ENCODE measurements around the gene TMEM151A.
A peak's percentile ranks its signal among the peaks of the same experiment; 100 is the strongest.

Gene TMEM151A

DNA sequence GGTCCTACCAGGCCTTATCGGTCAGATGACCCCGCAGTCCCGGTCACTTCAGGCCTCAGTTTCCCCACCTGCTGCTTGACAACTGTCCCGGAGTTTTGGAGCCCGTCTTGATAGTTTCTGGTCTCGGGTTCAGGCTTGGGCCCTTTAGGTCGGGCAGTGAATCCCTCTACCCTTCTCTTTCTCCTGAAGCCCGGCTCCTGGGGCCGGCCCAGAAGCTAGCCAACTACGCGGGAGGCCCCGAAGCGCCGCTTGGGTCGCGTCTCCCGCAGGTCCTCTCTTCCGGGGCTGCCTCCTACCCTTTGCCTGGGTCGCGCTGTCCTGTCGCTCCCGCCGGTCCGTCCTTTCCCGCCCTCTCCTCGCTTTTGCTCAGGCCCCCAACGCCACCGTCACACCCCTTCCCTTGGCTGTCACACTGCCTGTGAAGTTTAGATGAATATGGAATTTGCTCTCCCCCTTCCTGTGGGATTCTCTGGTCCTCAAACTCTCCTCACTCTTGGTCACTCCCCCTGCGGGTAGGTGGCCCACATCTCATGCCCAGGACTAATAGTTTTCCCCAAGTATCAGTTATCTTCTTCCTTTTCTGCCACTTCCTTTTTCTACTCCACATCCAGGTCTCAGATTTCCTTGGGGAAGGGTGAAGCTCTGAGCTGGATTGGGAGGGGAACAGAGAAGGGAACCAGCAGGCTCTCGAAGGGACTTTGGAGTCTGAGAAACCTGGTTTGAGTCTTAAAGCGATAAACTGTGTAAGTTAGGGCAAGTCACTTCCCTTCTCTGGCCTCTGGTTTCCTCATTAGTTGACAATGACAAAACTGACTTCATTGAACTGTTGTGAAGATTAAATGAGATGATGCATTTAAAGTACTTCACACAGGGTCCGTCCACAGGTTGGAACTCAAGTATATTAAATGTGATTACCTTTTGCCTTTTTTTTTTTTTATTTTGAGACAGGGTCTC, 22.5 kb upstream of the TMEM151A start:
- peaks cover 10% of the 10 kb centered on the region for H3K79me2 ChIP-seq (ENCODE audit: control insufficient read depth, insufficient read depth, low read length, poor library complexity)
- no peaks in the 10 kb centered on the region for H3K4me1 ChIP-seq (ENCODE audit: control insufficient read depth in 1 of 2, insufficient read depth in 2 of 2, low read length in 2 of 2)
- H3K23ac ChIP-seq (ENCODE audit: low read length) = no peak overlapping the region
- H3K9me3 ChIP-seq (ENCODE audit: insufficient read depth, low read depth, low read length) = no peaks in the 10 kb centered on the region
- peak in 1 of 2 donors; percentile 62 for DNase-seq
- no peaks in the 10 kb centered on the region for H3K27me3 ChIP-seq (ENCODE audit: insufficient read depth, low read length)
- no peak overlapping the region for H2BK12ac ChIP-seq (ENCODE audit: low read length)
- peak overlapping the region; percentile 86 for H3K9ac ChIP-seq (ENCODE audit: low read length)
- H2BK120ac ChIP-seq (ENCODE audit: insufficient read depth, low read length, poor library complexity) = peak overlapping the region; percentile 78
- H3K79me1 ChIP-seq (ENCODE audit: low read length) = peaks cover 15% of the 10 kb centered on the region
- peak overlapping the region; percentile 94 for H3K4me3 ChIP-seq (ENCODE audit: low read depth, low read length)
- peak overlapping the region; percentile 76 for H3K4me2 ChIP-seq (ENCODE audit: low read length)
- H4K12ac ChIP-seq (ENCODE audit: low read depth, low read length) = peak overlapping the region; percentile 76
- H3K18ac ChIP-seq (ENCODE audit: low read length) = peak overlapping the region; percentile 22
- peak overlapping the region; percentile 92 for H3K27ac ChIP-seq (ENCODE audit: low read depth, low read length)
- peak overlapping the region; percentile 66 for H3K14ac ChIP-seq (ENCODE audit: low read length)
- peak overlapping the region; percentile 57 for H2AFZ ChIP-seq (ENCODE audit: insufficient read depth, low read length, poor library complexity)
- peak overlapping the region; percentile 55 for H2BK5ac ChIP-seq (ENCODE audit: low read depth, low read length, poor library complexity)
- peak overlapping the region; percentile 40 for H2AK5ac ChIP-seq (ENCODE audit: low read length)
- peak overlapping the region; percentile 81 for H3K4ac ChIP-seq (ENCODE audit: low read depth, low read length)
- no CpG with 5 or more reads among the region's 32 CpGs for WGBS (ENCODE audit: extremely low coverage, insufficient coverage, insufficient read length)
- H4K8ac ChIP-seq (ENCODE audit: low read depth, low read length) = peak overlapping the region; percentile 88
- peaks cover 55 to 58% of the 10 kb centered on the region in 2 experiments for H3K36me3 ChIP-seq (ENCODE audit: control insufficient read depth in 1 of 2, insufficient read depth in 2 of 2, low read length in 2 of 2)
- peak overlapping the region; percentile 96 for H4K91ac ChIP-seq (ENCODE audit: low read depth, low read length)

DNA sequence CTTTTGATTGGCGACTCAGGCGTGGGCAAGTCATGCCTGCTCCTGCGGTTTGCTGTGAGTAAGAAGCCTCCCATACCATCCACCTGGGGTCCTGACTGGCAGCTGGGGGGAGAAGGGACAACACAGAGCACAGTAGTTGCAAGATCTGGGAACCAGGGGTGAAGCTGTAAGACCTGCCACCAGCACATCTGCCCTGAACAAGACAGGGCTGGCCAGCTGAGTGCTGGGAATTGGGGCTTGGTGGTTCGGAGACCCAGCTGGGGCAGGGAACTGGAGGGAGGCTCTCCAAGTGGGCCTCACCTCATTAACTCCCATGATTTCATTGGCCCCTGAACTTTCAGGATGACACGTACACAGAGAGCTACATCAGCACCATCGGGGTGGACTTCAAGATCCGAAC, 19.9 kb upstream of the TMEM151A start:
- peaks cover 10% of the 10 kb centered on the region for H3K79me2 ChIP-seq (ENCODE audit: control insufficient read depth, insufficient read depth, low read length, poor library complexity)
- H3K14ac ChIP-seq (ENCODE audit: low read length) = no peak overlapping the region
- no peak overlapping the region for H3K23ac ChIP-seq (ENCODE audit: low read length)
- H3K27me3 ChIP-seq (ENCODE audit: insufficient read depth, low read length) = no peaks in the 10 kb centered on the region
- H3K9me3 ChIP-seq (ENCODE audit: insufficient read depth, low read depth, low read length) = no peaks in the 10 kb centered on the region
- no peak overlapping the region for H4K8ac ChIP-seq (ENCODE audit: low read depth, low read length)
- H4K12ac ChIP-seq (ENCODE audit: low read depth, low read length) = no peak overlapping the region
- H3K79me1 ChIP-seq (ENCODE audit: low read length) = peaks cover 15% of the 10 kb centered on the region
- H3K4me2 ChIP-seq (ENCODE audit: low read length) = no peak overlapping the region
- no peak overlapping the region for H3K27ac ChIP-seq (ENCODE audit: low read depth, low read length)
- no peak overlapping the region for H3K4ac ChIP-seq (ENCODE audit: low read depth, low read length)
- no CpG with 5 or more reads among the region's 7 CpGs for WGBS (ENCODE audit: extremely low coverage, insufficient coverage, insufficient read length)
- H2BK5ac ChIP-seq (ENCODE audit: low read depth, low read length, poor library complexity) = no peak overlapping the region
- H2BK12ac ChIP-seq (ENCODE audit: low read length) = no peak overlapping the region
- DNase-seq = no peak
- no peak overlapping the region for H3K18ac ChIP-seq (ENCODE audit: low read length)
- no peak overlapping the region for H2BK120ac ChIP-seq (ENCODE audit: insufficient read depth, low read length, poor library complexity)
- H3K36me3 ChIP-seq (ENCODE audit: control insufficient read depth in 1 of 2, insufficient read depth in 2 of 2, low read length in 2 of 2) = peaks cover 50 to 55% of the 10 kb centered on the region in 2 experiments
- H2AK5ac ChIP-seq (ENCODE audit: low read length) = no peak overlapping the region
- no peak overlapping the region for H3K9ac ChIP-seq (ENCODE audit: low read length)
- H3K4me3 ChIP-seq (ENCODE audit: low read depth, low read length) = no peak overlapping the region
- H2AFZ ChIP-seq (ENCODE audit: insufficient read depth, low read length, poor library complexity) = no peak overlapping the region
- no peaks in the 10 kb centered on the region for H3K4me1 ChIP-seq (ENCODE audit: control insufficient read depth in 1 of 2, insufficient read depth in 2 of 2, low read length in 2 of 2)
- H4K91ac ChIP-seq (ENCODE audit: low read depth, low read length) = no peak overlapping the region

DNA sequence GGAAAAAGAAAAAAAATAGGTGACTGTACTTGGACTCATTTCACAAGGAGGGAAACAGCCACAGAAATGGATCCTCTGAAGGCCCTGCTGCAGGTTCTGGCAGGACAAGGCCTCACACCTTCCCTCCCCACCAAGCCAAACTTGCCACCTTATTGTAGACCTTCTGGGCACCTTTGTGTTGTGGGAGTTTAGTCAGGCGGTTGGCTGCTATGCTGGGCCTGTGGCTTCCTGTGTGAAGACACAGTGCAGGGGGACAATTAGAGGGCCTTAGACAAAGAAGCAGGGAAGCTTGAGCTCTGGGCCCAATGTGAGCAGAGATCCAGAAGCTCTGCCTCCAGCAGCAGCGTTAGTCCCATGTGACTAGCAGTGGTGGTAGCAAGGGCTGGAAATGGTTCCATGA, 19.1 kb upstream of the TMEM151A start:
- peaks cover 10% of the 10 kb centered on the region for H3K79me2 ChIP-seq (ENCODE audit: control insufficient read depth, insufficient read depth, low read length, poor library complexity)
- no peaks in the 10 kb centered on the region for H3K9me3 ChIP-seq (ENCODE audit: insufficient read depth, low read depth, low read length)
- no peak overlapping the region for H4K8ac ChIP-seq (ENCODE audit: low read depth, low read length)
- H3K4me3 ChIP-seq (ENCODE audit: low read depth, low read length) = no peak overlapping the region
- H3K23ac ChIP-seq (ENCODE audit: low read length) = no peak overlapping the region
- no peak for DNase-seq
- no peak overlapping the region for H2AK5ac ChIP-seq (ENCODE audit: low read length)
- H3K14ac ChIP-seq (ENCODE audit: low read length) = no peak overlapping the region
- H2AFZ ChIP-seq (ENCODE audit: insufficient read depth, low read length, poor library complexity) = no peak overlapping the region
- no peak overlapping the region for H2BK5ac ChIP-seq (ENCODE audit: low read depth, low read length, poor library complexity)
- no peak overlapping the region for H4K12ac ChIP-seq (ENCODE audit: low read depth, low read length)
- no peak overlapping the region for H3K9ac ChIP-seq (ENCODE audit: low read length)
- WGBS (ENCODE audit: extremely low coverage, insufficient coverage, insufficient read length) = no CpG with 5 or more reads among the region's 2 CpGs
- no peak overlapping the region for H3K4ac ChIP-seq (ENCODE audit: low read depth, low read length)
- H2BK12ac ChIP-seq (ENCODE audit: low read length) = no peak overlapping the region
- H3K27me3 ChIP-seq (ENCODE audit: insufficient read depth, low read length) = no peaks in the 10 kb centered on the region
- no peak overlapping the region for H2BK120ac ChIP-seq (ENCODE audit: insufficient read depth, low read length, poor library complexity)
- H3K4me1 ChIP-seq (ENCODE audit: control insufficient read depth in 1 of 2, insufficient read depth in 2 of 2, low read length in 2 of 2) = peaks cover under 1 to 3% of the 10 kb centered on the region in 2 experiments
- peaks cover 12% of the 10 kb centered on the region for H3K79me1 ChIP-seq (ENCODE audit: low read length)
- H3K27ac ChIP-seq (ENCODE audit: low read depth, low read length) = no peak overlapping the region
- H3K18ac ChIP-seq (ENCODE audit: low read length) = no peak overlapping the region
- H3K36me3 ChIP-seq (ENCODE audit: control insufficient read depth in 1 of 2, insufficient read depth in 2 of 2, low read length in 2 of 2) = peaks cover 50 to 56% of the 10 kb centered on the region in 2 experiments
- H3K4me2 ChIP-seq (ENCODE audit: low read length) = no peak overlapping the region
- H4K91ac ChIP-seq (ENCODE audit: low read depth, low read length) = no peak overlapping the region

DNA sequence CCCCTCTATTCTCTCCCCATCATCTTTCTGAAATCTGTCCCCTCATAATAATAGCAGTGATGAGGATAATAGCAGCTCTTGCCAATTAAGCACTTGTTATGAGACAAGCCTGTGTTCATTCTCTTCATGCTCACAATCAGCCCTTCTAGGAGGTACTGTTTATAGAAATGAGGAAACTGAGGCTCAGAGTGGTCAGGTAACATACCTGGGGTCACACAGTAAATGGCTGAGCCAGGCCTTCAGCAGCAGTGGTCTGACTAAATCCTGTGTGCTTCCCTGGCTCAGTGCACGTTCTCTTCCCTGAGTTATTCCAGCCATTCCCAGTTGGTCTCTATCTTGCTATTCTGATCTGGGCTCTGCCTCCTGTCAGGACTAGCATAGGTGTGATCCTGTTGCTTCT, 17.5 kb upstream of the TMEM151A start:
- no peak overlapping the region for H3K4me2 ChIP-seq (ENCODE audit: low read length)
- H3K36me3 ChIP-seq (ENCODE audit: control insufficient read depth in 1 of 2, insufficient read depth in 2 of 2, low read length in 2 of 2) = peaks cover 50 to 56% of the 10 kb centered on the region in 2 experiments
- DNase-seq = no peak
- no peaks in the 10 kb centered on the region for H3K79me1 ChIP-seq (ENCODE audit: low read length)
- no peaks in the 10 kb centered on the region for H3K9me3 ChIP-seq (ENCODE audit: insufficient read depth, low read depth, low read length)
- H2BK120ac ChIP-seq (ENCODE audit: insufficient read depth, low read length, poor library complexity) = no peak overlapping the region
- H3K27me3 ChIP-seq (ENCODE audit: insufficient read depth, low read length) = no peaks in the 10 kb centered on the region
- H4K91ac ChIP-seq (ENCODE audit: low read depth, low read length) = no peak overlapping the region
- no CpG with 5 or more reads among the region's 1 CpG for WGBS (ENCODE audit: extremely low coverage, insufficient coverage, insufficient read length)
- H2BK5ac ChIP-seq (ENCODE audit: low read depth, low read length, poor library complexity) = no peak overlapping the region
- no peak overlapping the region for H3K4ac ChIP-seq (ENCODE audit: low read depth, low read length)
- peaks cover 1% of the 10 kb centered on the region for H3K79me2 ChIP-seq (ENCODE audit: control insufficient read depth, insufficient read depth, low read length, poor library complexity)
- H3K27ac ChIP-seq (ENCODE audit: low read depth, low read length) = no peak overlapping the region
- H3K4me1 ChIP-seq (ENCODE audit: control insufficient read depth in 1 of 2, insufficient read depth in 2 of 2, low read length in 2 of 2) = peaks cover 5 to 7% of the 10 kb centered on the region in 2 experiments
- no peak overlapping the region for H3K4me3 ChIP-seq (ENCODE audit: low read depth, low read length)
- no peak overlapping the region for H3K18ac ChIP-seq (ENCODE audit: low read length)
- no peak overlapping the region for H2AK5ac ChIP-seq (ENCODE audit: low read length)
- no peak overlapping the region for H4K12ac ChIP-seq (ENCODE audit: low read depth, low read length)
- H2BK12ac ChIP-seq (ENCODE audit: low read length) = no peak overlapping the region
- H2AFZ ChIP-seq (ENCODE audit: insufficient read depth, low read length, poor library complexity) = no peak overlapping the region
- no peak overlapping the region for H3K9ac ChIP-seq (ENCODE audit: low read length)
- H3K14ac ChIP-seq (ENCODE audit: low read length) = no peak overlapping the region
- no peak overlapping the region for H3K23ac ChIP-seq (ENCODE audit: low read length)
- H4K8ac ChIP-seq (ENCODE audit: low read depth, low read length) = no peak overlapping the region

All from trophoblast cell (in vitro differentiated cells and primary cell).